Activated T-helper 9 cell treated with anti-CD3 and anti-CD28 coated beads, Interleukin-2, amount 50 U/mL, for 16 hours (primary cell): ENCODE measurements around the gene ENTHD1.
"Not testable (repeated sequence)": the region's sequence is repeated elsewhere in the genome, so short reads cannot be mapped to it uniquely, and the experiment has no call there.

Experiments used
- DNase-seq: peaks from one replicate; pipeline ENCODE4 v3.0.0-alpha.2; 2020; ENCODE audit warnings: low read depth

Gene ENTHD1

DNA sequence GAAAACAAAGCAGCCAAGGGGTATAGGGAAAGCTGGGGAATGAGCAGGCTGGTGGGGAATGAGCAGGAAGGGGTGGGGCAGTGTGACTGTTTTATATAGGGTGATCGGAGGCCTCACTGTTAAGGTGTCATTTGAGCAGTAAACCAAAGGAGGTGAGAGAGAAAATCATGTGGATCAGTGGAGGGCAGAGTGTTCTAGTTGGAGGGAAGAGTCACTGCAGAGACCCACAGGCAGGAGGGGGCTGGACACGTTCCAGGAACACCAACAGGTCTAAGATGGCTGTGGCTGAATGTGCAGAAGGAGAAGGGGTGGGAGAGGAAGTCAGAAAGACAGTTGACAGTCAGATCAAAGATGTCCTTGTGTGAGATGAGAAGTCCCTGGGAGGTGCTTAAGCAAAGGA, 103.8 kb downstream of the ENTHD1 start:
- DNase-seq = no peak

DNA sequence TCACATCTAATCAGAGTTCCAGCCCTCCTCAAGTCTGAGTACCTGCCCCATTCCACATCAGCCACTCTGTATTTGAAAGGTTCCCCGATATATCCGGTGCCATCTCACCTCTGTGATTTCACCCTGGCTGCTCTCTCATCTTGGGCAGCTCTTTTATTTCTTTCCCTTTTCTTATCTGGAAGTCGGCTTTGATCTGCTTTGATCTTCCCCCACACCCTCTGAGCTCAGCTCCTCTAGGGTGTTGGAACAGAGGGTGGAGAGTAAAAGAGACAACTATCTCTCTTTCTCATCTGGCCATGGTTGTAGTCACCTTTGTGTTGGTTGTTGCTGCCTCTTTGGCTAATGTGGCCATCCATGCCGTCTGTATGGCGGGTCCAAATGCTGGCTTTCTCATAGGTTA, 108.3 kb downstream of the ENTHD1 start:
- DNase-seq = no peak

DNA sequence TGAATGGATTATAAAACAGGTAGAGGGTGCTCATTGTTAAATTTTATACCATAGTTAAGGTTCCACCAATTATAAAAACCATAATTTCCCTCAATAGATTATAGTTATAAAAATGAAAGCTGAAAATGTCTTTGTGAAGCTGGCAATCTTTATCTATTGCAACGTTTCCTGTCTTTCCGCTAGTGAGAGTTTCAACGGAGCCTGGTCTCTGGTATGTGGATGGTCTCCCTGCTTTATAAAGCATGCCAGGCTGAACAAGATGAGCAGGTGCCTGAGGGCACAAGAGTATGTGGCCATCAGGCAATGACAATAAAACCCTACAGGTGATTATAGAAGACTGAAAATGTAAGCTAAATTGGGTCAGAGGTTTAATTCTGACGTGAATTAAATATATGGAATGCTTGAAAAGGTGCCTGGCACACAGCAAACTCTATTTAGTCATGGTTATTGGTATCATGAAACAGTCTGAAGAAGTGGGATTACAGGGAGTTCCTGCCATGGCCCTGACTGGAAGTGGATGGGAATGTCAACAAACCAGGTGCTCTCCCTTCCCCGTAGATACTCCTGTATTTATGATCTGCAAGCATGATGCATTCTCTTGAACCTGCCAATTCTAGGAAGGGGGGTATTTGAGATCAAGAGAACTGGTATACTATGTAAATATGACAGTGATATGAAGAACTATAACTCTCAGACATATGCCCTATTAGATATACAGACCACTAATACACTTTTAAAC, 115.7 kb downstream of the ENTHD1 start:
- no peak for DNase-seq

DNA sequence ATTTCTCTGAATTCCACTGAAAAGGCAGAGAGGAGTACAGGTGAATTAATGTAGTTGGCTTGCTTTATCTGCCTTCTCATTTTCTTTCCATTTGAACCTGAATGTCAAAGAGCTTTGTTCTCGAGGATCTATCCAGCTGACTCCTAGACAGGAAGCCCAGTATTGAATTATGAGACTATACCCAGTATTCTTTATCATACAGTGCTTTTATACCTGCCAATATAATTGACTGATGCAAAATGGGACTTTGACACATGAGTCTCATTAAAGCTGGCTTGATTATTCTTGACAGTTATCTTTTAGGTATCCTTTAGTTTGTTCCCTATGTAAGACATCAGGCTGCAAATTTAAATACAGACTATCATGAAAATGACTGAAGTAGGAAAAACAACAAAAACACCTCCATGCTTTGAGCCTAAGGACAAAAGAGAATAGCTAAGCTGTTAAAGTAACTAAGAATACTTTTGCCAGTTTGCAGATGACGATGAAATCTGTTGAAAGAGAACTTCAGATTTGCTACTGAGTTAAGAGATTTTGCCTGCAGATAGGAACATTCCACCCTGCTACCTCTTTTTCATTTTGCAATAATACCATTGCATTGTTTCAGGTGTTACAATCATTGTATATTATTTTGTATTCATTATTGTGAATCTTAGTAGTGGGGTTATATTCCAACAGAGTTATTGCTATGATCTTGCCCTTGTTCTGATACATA, 117.1 kb downstream of the ENTHD1 start:
- DNase-seq = no peak

DNA sequence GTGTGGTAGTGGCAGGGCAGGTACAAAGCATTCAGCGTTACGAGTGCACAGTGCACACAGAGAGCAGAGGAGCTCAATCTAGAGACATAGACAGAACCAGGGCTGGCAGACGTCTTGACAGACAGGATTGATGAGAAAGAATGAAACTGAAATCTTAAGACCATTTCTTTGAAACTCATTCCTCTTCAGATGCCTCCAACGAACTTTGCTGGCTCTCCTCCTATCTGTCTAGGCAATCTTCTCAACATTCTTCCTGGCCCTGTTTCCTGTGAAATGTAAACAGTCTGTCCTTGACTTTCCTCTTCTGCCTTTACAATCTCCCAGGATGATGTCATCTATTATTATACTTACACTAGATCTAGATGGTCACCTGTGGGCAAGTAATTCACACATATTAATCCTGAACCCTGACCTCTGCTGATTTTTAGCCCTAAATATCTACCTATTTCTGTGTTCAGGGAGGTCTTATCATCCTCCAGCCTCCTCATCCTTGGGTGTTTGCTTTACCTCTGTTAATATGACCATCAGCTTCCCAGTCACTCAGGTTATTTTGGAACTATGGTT, 119.5 kb downstream of the ENTHD1 start:
- DNase-seq = no peak

DNA sequence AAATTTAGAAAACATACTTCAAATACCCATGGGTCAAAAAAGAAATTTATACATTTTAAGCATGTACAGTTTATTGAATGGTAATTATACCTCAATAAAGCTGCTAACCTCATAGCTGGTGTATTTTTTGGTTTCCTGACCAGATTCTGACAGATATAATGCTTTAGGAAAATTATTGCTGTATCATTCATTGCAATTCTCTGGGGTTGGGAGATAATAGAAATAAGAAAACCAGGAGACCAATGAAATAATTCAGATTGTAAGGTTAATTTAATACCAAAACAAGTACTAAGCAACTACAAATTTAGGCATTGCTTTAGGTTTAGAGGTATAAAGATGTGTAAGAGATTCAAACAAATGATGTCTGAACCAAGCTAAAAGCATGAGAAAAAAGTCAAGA, 120.1 kb downstream of the ENTHD1 start:
- DNase-seq = no peak

DNA sequence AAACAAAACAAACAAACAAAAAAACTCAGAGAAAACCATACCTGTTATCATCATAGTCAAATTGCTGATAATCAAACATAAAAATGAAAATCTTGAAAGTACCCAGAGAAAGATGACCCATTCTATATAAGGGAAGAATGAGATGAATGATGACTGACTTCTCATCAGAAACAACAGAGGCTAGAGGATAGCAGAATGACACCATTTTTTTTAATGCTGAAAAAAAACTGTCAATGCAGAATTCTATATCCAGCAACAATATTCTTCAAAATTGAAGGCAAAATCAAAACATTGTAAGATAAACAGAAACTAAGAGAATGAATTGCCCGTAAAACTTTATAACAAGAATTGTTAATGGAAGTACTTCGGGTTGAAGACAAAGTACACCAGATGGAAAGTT, 122.1 kb downstream of the ENTHD1 start:
- DNase-seq = no peak

DNA sequence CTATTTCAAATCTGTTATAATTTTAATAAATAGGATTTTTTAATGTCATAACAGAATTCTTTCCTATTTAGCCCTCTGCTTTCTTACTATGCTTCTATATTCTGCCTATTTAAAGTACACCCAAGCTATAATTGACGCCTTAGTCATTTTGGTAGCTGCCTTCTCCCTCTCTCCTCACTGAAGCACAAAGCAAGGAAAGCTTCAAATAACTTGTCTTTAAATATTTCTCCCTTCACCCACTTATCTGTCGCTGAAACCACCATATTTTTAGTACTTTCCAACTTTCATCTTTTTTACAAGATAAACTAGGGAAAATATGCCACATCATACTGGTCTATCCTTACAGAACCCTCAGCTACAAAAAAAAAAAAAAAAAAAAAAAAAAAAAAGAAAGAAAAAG, 127.9 kb downstream of the ENTHD1 start:
- no peak for DNase-seq

DNA sequence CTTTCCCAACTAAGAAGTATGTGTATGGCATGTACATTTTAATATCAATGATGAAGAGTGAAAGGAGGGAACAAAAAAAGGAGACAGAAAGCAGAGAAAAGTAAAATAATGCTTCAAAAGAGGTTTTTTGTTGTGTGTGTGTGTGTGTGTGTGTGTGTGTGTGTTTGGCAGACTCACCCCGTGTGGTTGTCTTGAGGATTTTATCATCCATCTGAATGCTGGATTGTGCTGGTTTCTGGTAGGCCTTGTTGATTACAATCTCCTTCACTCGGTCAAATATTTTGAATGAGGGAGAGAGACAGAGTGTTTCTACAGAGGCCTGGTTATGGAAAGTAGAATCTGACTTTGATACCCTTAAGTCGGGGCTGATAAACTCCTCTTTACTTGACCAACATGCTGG, 128.5 kb downstream of the ENTHD1 start:
- DNase-seq = no peak

DNA sequence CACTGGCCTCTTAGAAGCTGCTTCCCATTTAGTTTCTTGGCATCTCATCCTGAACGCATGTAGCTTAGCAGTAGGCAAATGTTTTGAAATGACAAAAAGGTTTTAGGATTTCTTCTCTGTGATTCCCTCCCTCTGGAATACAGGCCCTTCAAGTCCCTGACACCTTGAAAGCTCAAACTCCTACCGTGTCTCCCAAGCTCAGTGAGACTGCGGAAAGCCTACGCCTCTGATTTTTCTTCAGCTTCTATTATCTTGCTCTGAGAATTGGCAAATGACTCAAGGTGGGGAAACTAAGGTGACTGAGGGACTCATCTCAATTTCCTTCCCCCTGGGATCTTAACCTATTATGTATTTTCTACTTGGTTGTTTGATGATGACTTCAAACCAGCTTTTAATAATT, 130.3 kb downstream of the ENTHD1 start:
- no peak for DNase-seq

DNA sequence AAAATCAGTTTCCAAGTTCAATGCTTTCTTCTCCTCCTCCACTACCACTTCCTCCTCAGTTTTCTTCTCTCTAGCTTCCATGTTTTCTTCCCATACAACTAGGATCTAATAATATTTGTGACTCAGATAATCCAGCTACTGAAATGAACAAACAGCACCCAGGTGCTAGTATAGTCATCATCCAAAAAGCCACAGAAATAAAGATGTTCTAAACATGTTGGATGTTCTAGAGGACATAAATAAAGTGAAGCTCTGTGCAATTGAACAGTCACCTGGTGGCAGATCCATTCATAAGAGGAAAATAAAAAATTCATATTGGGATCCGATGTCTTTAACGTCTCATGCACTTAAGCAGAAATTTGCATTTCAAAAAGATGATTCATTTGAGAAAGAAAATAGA, 142.8 kb downstream of the ENTHD1 start:
- no peak for DNase-seq

DNA sequence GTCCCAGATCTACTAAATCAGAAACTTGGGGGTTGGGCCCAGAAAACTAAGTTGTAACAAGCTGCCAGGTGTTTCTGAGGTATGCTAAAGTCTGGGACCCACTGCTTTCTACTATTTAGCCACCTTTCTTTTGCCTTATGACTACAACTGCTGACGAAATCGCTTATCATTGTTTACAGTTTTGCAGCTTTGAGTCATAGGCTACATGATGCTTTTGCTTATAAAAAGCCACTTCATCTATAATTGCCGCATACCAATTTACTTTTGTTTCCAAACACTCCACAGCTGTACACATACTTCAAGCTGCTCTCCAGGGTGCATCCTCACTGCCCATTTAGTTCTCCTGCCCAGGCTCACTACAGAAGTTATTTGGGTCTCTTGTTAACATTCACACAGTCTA, 144.7 kb downstream of the ENTHD1 start:
- DNase-seq = no peak

DNA sequence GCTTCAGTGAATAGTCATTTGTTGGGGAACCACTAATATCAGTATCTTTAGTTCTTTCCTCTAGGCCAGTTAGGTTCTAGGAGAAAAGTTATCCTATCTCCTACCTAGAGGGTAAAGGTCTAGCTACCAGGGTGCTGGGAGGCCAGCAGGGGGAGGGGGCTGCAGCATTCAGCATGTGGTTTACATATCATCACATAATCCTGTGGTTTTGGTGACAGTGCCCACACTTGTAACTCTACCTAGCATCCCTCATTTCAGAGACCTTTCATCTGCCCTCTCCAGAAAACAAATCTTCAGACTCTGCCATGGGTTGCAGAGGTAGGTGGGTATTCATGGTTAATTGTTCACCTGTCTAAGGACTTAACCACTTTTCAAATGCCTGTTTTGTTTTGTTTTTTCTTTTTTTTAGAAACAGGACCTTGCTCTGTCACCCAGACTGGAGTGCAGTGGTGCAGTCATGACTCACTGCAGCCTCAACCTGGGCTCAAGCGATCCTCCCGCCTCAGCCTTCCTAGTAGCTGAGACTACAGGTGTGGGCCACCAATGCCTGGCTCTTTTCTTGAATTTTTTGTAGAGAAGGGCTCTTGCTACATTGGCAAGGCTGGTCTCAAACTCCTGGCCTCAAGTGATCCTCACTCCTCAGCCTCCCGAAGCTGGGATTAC, 146.8 kb downstream of the ENTHD1 start:
- no peak for DNase-seq

DNA sequence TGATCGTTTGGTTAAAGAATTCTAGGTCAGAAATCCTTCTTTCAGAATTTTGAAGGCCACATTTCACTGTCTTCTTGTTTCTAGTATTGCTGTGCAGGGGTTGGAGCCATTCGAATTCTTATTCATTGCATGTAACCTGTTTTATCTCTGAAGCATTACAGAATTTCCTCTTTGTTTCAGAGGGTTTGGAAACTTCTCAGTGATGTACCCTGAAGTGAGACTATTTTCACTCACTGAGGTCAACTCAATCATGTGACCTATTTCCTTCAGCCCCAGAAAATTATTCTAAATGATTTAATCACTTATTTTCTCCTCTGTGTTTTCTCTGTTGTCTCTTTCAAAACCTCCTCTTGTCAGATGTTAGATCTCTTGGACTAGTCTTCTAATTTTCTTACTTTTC, 147.8 kb downstream of the ENTHD1 start:
- no peak for DNase-seq

DNA sequence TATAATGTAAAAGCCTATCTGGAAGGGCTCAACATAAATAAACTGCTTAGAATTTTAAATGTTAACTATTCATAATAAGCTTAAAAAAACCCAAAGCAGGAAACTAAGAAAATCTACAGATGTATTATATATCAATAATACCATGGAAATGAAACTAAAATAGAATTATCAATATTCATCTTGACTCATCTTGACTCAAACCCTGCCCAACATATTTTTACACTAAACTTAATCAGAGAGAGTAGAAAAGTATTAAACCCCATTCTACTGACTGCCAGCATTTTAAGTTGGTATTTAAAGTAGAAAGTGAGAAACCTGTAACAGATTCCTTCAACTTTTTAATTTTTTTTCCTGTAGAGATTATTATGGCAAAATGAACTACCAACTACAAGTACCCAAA, 149.2 kb downstream of the ENTHD1 start:
- DNase-seq = no peak

DNA sequence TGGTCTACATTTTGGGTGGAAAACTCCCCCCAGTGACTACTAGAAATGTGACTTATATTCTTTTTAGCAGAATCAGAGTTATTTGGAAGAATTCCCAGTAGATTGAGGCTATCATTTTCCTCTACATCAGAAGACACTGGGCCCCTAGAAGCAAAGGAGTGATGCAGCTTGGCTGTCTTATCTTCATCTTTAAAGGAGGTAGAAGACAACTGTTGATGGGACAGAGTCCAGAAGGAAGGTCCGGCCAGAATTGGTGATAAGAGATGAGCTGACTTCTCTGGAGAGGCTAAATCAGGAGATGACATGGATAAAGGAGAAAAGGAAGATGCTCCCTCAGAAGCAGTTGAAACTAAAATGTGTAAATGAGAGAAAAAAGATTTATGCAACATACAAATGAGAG, 149.6 kb downstream of the ENTHD1 start:
- DNase-seq = no peak

DNA sequence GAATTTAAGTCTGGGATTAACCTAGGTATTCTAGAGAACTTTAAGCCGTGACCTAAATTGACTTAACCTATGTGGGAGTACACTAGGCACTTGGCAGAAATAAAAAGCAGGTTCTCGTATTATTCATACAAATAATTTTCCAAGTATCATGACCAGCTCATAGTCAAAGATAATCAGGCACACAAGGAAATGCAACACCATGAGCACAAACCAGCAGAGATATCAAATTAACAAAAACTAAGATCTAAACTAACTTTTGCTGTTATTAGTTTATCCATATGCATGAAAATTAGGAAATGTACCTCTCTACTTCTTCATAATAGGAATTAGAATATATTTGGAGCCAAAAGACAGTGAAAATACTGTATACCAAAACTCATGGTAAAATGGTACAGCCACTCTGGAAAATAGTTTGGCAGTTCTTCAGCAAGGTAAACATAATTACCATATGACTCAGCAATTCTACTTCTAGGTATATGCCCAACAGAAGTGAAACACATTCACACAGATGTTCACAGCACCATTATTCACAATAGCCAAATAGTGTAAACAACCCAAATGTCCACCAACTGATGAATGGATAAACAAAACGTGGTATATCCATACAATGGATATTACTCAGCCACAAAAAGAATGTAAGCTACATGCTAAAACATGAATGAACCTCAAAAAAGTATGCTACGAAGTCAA, 154.1 kb downstream of the ENTHD1 start:
- DNase-seq = no peak

DNA sequence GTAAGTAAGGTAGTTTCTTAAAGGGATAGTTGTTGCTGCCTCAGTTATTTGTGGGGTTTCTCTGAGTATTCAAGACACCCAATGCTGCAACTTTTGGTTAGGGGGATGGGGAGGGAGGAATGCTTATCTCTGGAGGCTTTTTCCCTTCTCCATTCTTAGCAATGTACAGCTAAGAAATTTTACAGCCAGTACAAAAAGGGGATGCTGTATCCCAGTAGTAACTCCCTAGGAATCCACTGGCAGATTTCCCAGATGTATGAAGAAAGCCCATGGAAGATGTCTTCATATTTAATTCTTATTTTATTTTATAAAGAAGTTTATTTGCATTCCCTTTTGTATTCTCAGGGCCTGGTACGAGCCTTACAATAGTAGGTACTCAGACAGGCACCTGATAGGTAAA, 154.8 kb downstream of the ENTHD1 start:
- DNase-seq = no peak

DNA sequence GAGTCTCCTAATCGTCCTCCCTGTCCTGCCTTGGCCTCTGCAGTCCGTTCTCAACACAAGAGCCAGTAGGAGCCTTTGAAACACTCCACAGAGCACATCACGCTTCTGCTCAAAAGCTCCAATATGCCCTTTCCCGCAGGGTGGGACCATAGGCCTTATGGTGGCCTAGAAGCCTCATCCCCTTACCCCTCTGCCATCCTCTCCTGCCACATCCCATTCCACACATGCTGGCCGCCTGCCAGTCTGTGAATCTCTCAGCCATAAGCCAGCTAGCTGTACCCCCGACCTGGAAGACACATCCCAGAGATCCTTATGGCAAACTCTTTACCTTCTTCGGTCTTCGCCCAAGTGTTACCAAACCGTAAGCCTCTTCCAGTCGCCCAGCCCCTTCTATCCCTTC, 157.8 kb downstream of the ENTHD1 start:
- DNase-seq = no peak

DNA sequence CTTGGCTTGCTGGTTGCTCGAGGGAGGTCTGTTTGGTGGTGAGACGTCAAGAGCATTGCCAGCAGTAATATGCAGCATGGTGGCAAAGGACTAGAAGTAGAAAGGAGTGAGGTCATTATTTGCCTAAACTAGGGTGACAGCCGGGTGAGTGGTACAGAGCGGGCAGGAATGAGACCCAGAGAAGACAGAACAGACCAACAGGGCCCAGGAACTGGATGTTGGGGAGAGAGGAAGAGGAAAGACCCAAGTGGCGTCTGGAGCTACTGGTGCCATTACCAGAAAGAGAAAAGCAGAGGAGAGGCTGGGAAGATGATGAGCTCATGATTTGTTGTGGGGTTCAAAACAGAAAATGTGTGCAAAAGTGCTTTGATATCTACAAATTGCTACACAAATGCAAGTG, 158.7 kb downstream of the ENTHD1 start:
- no peak for DNase-seq

DNA sequence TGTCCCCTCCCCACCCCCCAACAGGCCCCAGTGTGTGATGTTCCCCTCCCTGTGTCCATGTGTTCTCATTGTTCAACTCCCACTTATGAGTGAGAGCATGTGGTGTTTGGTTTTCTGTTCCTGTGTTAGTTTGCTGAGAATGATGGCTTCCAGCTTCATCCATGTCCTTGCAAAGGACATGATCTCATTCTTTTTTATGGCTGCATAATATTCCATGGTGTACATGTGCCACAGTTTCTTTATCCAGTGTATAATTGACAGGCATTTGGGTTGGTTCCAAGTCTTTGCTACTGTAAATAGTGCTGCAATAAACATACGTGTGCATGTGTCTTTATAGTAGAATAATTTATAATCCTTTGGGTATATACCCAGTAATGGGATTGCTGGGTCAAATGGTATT, 159.5 kb downstream of the ENTHD1 start:
- DNase-seq = not testable (repeated sequence)

DNA sequence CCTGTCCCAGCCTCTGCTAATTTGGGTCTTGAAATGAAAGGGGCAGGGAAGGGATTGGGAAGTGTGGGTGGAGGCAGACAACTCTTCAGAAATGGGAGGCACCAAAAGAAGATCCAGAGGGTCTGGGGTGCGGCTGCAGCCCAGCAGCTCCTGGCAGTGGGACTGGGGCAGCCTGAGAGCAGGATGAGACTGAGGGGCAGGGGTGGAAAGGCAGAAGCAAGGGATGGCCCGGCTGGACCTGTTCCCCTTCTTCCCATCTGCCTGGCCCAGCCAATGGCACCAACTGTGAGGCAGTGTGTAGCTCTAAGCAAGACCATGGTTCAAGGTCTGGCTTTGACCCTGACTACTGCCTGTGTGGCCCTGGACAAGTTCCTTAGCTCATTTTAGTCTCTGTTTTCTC, 160.4 kb downstream of the ENTHD1 start:
- DNase-seq = no peak

DNA sequence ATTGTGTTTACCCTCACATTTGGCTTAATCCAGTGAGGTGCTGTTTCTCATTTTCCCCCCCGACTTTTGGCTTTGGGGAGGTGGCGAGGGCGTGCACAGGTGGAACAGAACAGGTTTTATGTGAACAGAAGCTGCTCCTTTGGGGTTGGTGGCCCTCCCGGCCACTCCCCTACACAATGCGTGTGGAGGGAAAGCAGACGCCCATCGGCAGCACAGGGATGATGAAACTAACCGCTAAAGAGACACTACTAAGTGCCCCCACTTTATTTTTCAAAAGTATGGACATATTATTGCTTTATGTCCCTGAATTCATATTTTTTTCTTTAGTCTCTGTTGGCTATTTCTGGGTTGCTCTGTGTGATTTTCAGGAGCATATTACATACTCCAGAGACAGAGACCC, 160.9 kb downstream of the ENTHD1 start:
- no peak for DNase-seq
